Neural cell (in vitro differentiated cells): ENCODE measurements around the gene LTBP1. TPM values are rescaled to one million over a fixed set of nuclear protein-coding genes. Genes with fewer than 3 reads are reported as not detected.

Source experiments
- H2AFZ ChIP-seq: fragments of 200-600, 300-800 bp; sonication (generic), shearing (Covaris generic); 2 replicates; pipeline ENCODE4 v1.6.0; 2014; ENCODE audit warnings: low read depth, mild to moderate bottlenecking, antibody characterized with exemption, low read length, moderate library complexity
- H3F3A ChIP-seq: fragments of 200-600 bp; shearing (Covaris generic); 2 replicates; pipeline ENCODE4 v1.6.1; 2016; ENCODE audit warnings: mild to moderate bottlenecking, moderate library complexity, mixed read lengths, antibody characterized with exemption, low read length; ENCODE audit not compliant: insufficient read depth, poor library complexity, severe bottlenecking
- H3K27ac ChIP-seq: fragments of 200-600, 300-800 bp; sonication (generic), shearing (Covaris generic); 2 replicates; pipeline ENCODE4 v1.5.1; 2014; ENCODE audit warnings: mild to moderate bottlenecking, low read length, moderate library complexity
- H3K27me3 ChIP-seq: fragments of 300-800, 200-600 bp; sonication (generic), shearing (Covaris generic); 2 replicates; pipeline ENCODE4 v1.6.0; 2014; ENCODE audit warnings: mild to moderate bottlenecking, low read depth, low read length, moderate library complexity; ENCODE audit not compliant: insufficient read depth
- H3K36me3 ChIP-seq: fragments of 300-800, 200-600 bp; sonication (generic), shearing (Covaris generic); 2 replicates; pipeline ENCODE4 v1.5.1; 2014; ENCODE audit warnings: mild to moderate bottlenecking, antibody characterized with exemption, low read length, moderate library complexity; ENCODE audit not compliant: insufficient read depth
- H3K4me2 ChIP-seq: fragments of 300-800, 200-600 bp; sonication (generic), shearing (Covaris generic); 2 replicates; pipeline ENCODE4 v1.6.0; 2014; ENCODE audit warnings: mild to moderate bottlenecking, low read length
- H3K4me3 ChIP-seq: fragments of 300-800, 200-600 bp; sonication (generic), shearing (Covaris generic); 2 replicates; pipeline ENCODE4 v1.5.1; 2014; ENCODE audit warnings: mild to moderate bottlenecking, low read length, moderate library complexity
- H3K79me2 ChIP-seq: fragments of 200-600 bp; shearing (Covaris generic); replicated peaks from 2 replicates; pipeline ENCODE4 v1.6.0; 2014; ENCODE audit warnings: mild to moderate bottlenecking, low read length, moderate library complexity; ENCODE audit not compliant: insufficient read depth
- H3K9ac ChIP-seq: fragments of 300-800, 200-600 bp; sonication (generic), shearing (Covaris generic); 2 replicates; pipeline ENCODE4 v1.6.1; 2016; ENCODE audit warnings: mild to moderate bottlenecking, low read length, mixed read lengths
- H3K9me2 ChIP-seq: fragments of 200-600 bp; shearing (Covaris generic); 2 replicates; pipeline ENCODE4 v1.6.1; 2016; ENCODE audit warnings: mild to moderate bottlenecking, low read length, mixed read lengths; ENCODE audit not compliant: insufficient read depth
- H3K9me3 ChIP-seq: fragments of 200-600, 300-800 bp; sonication (generic), shearing (Covaris generic); 2 replicates; pipeline ENCODE4 v1.6.1; 2016; ENCODE audit warnings: mild to moderate bottlenecking, mixed run types, low read length, moderate library complexity, mixed read lengths
- H4K20me1 ChIP-seq: fragments of 200-600 bp; shearing (Covaris generic); 2 replicates; pipeline ENCODE4 v1.6.1; 2016; ENCODE audit warnings: mild to moderate bottlenecking, mixed run types; ENCODE audit not compliant: insufficient read depth
- CTCF ChIP-seq: fragments of 450-650 bp; IDR thresholded peaks from 2 replicates; pipeline ENCODE4 v1.5.1; 2014; ENCODE audit warnings: antibody characterized with exemption, mild to moderate bottlenecking, moderate library complexity; ENCODE audit not compliant: poor library complexity, severe bottlenecking
- EP300 ChIP-seq: fragments of 450-650 bp; conservative IDR thresholded peaks from 2 replicates; pipeline ENCODE4 v1.6.1; 2014; ENCODE audit warnings: antibody characterized with exemption, mild to moderate bottlenecking, moderate library complexity; ENCODE audit not compliant: poor library complexity, severe bottlenecking
- EZH2 ChIP-seq: fragments of 200-600, 300-800 bp; shearing (Covaris generic), sonication (generic); IDR thresholded peaks from 2 replicates; pipeline ENCODE4 v1.6.1; 2014; ENCODE audit warnings: antibody characterized with exemption, low read length, borderline replicate concordance, mild to moderate bottlenecking; ENCODE audit not compliant: insufficient read depth, poor library complexity, severe bottlenecking
- MXI1 ChIP-seq: fragments of 450-650 bp; conservative IDR thresholded peaks from 2 replicates; pipeline ENCODE4 v1.6.1; 2014; ENCODE audit warnings: antibody characterized with exemption, mild to moderate bottlenecking; ENCODE audit not compliant: poor library complexity, severe bottlenecking
- POLR2AphosphoS5 ChIP-seq: IDR thresholded peaks from 2 replicates; pipeline ENCODE4 v1.6.1; 2012
- RAD21 ChIP-seq: fragments of 450-650 bp; conservative IDR thresholded peaks from 2 replicates; pipeline ENCODE4 v1.6.1; 2014; ENCODE audit warnings: antibody characterized with exemption, mild to moderate bottlenecking, moderate library complexity
- SMC3 ChIP-seq: fragments of 450-650 bp; conservative IDR thresholded peaks from 2 replicates; pipeline ENCODE4 v1.6.1; 2014; ENCODE audit warnings: antibody characterized with exemption, mild to moderate bottlenecking, moderate library complexity; ENCODE audit not compliant: poor library complexity
- TAF1 ChIP-seq: IDR thresholded peaks from 2 replicates; pipeline ENCODE4 v1.6.1; 2012; ENCODE audit warnings: low read depth
- polyA plus RNA-seq: library from polyadenylated mRNA; depleted of rRNA; stranded (reverse); fragments of >200 nt; gene quantifications from 2 replicates; pipeline ENCODE4 v1.2.3, GENCODE V29; 2014
- TF ChIP-seq, protein P1 (sequence below): IDR thresholded peaks from 2 replicates; pipeline ENCODE4 v1.6.1; 2012; ENCODE audit warnings: borderline replicate concordance

Gene LTBP1
- polyA plus RNA-seq, 1 donor from 2014 or later, result 1.8 TPM

GRCh38 chr2:33188799-33189198 is 242.0 kb downstream of the LTBP1 start (continued):
- no peak for TF ChIP-seq CTCF
- no peak for TF ChIP-seq POLR2AphosphoS5
- no peak for TF ChIP-seq MXI1

DNA sequence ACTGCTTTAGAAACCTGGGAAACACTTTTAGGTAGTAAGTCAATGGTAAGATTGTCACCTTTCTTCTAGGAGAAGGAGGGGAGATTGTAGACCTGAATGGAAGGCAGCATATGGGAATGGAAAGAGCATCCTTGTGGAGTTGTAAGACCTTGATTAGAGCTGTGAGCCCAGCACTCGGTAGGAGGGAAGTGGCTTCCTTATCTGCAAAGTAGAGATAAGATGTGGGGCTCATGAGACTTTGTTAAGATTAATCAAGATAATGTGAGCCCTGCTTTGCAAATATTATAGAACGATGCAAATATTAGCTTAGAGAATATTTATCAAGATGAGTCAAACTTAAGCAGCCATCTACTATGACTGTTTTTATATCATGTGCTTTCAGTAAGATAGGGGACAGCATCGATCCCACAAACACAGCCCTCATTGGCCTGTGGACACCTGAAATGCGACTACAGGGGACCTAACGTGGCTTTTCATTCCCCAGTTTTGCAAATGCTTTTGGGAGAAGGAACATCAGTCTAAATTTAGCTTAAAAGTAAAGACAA is 243.7 kb downstream of the LTBP1 start:
- no peak overlapping the region for H3K4me2 ChIP-seq
- no peaks in the 10 kb centered on the region for H3K9me3 ChIP-seq
- TF ChIP-seq MXI1, result no peak
- no peak for TF ChIP-seq EZH2
- TF ChIP-seq CTCF, result no peak
- TF ChIP-seq POLR2AphosphoS5, result no peak
- TF ChIP-seq TAF1, result no peak
- no peak for TF ChIP-seq RAD21
- TF ChIP-seq, protein P1, sequence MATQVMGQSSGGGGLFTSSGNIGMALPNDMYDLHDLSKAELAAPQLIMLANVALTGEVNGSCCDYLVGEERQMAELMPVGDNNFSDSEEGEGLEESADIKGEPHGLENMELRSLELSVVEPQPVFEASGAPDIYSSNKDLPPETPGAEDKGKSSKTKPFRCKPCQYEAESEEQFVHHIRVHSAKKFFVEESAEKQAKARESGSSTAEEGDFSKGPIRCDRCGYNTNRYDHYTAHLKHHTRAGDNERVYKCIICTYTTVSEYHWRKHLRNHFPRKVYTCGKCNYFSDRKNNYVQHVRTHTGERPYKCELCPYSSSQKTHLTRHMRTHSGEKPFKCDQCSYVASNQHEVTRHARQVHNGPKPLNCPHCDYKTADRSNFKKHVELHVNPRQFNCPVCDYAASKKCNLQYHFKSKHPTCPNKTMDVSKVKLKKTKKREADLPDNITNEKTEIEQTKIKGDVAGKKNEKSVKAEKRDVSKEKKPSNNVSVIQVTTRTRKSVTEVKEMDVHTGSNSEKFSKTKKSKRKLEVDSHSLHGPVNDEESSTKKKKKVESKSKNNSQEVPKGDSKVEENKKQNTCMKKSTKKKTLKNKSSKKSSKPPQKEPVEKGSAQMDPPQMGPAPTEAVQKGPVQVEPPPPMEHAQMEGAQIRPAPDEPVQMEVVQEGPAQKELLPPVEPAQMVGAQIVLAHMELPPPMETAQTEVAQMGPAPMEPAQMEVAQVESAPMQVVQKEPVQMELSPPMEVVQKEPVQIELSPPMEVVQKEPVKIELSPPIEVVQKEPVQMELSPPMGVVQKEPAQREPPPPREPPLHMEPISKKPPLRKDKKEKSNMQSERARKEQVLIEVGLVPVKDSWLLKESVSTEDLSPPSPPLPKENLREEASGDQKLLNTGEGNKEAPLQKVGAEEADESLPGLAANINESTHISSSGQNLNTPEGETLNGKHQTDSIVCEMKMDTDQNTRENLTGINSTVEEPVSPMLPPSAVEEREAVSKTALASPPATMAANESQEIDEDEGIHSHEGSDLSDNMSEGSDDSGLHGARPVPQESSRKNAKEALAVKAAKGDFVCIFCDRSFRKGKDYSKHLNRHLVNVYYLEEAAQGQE, result no peak
- no peak for TF ChIP-seq SMC3
- no peak for TF ChIP-seq EP300
- H3K4me3 ChIP-seq, result no peak overlapping the region
- no peak overlapping the region for H2AFZ ChIP-seq
- H3F3A ChIP-seq, result no peaks in the 10 kb centered on the region
- no peaks in the 10 kb centered on the region for H3K79me2 ChIP-seq
- no peaks in the 10 kb centered on the region for H3K36me3 ChIP-seq
- no peaks in the 10 kb centered on the region for H3K9me2 ChIP-seq
- H4K20me1 ChIP-seq, result no peaks in the 10 kb centered on the region
- H3K27me3 ChIP-seq, result no peaks in the 10 kb centered on the region
- no peak overlapping the region for H3K9ac ChIP-seq
- no peak overlapping the region for H3K27ac ChIP-seq

DNA sequence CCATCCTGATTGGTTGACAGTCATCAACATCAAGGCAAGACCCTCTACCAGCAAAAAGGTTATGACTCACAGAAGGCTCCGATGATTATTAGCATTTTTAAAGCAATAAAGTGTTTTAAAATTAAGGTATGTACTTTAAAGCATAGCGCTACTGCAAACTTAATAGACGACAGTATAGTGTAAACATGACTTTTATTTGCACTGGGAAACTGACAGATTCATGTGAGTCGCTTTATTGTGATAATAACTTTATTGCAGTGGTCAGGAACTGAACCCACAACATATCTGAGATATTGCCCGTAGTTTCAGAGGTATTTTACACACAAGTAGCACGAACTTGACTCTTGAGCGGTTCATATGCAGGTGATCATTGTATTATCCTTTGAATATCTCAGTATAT is 249.1 kb downstream of the LTBP1 start:
- Histone ChIP-seq H3K79me2 (no peaks in the 10 kb centered on the region), H3K4me3 (no peak overlapping the region), H3K9me2 (no peaks in the 10 kb centered on the region), H3K9ac (no peak overlapping the region), H3K4me2 (no peak overlapping the region), H3K9me3 (no peaks in the 10 kb centered on the region), H3K27ac (no peak overlapping the region), H3K36me3 (no peaks in the 10 kb centered on the region), H3K27me3 (no peaks in the 10 kb centered on the region), H3F3A (no peaks in the 10 kb centered on the region), H2AFZ (no peak overlapping the region), H4K20me1 (no peaks in the 10 kb centered on the region)
- TF ChIP-seq SMC3, result no peak
- TF ChIP-seq POLR2AphosphoS5, result no peak
- no peak for TF ChIP-seq TAF1
- TF ChIP-seq MXI1, result no peak
- no peak for TF ChIP-seq EZH2
- TF ChIP-seq RAD21, result no peak
- TF ChIP-seq, protein P1, result no peak
- no peak for TF ChIP-seq CTCF
